Astrocyte (in vitro differentiated cells and primary cell): ENCODE data around the gene AMACR. TPM values are rescaled to one million over a fixed set of nuclear protein-coding genes. Genes with fewer than 3 reads are reported as not detected.

Experiments used
- DNase-seq: peaks from one replicate; pipeline ENCODE4 v3.0.0-alpha.2; 2010; ENCODE audit warnings: low read depth
- FAIRE-seq: peaks from 2 replicates; lab custom pipeline; 2011; peaks lifted over from hg19 to GRCh38; lab: Jason Lieb, UNC
- H2AFZ ChIP-seq: 2 replicates; pipeline ENCODE4 v1.6.0; 2012; ENCODE audit warnings: low read depth, low read length, inconsistent platforms
- H3K27ac ChIP-seq: 2 replicates; pipeline ENCODE4 v1.5.1; 2011; ENCODE audit warnings: low read depth, low read length, inconsistent platforms
- H3K27me3 ChIP-seq: 2 replicates; pipeline ENCODE4 v1.6.0; 2011; ENCODE audit warnings: low read length, inconsistent platforms; ENCODE audit not compliant: insufficient read depth
- H3K36me3 ChIP-seq: 2 replicates; pipeline ENCODE4 v1.5.1; 2011; ENCODE audit warnings: low read length, inconsistent platforms; ENCODE audit not compliant: insufficient read depth
- H3K4me1 ChIP-seq: 2 replicates; pipeline ENCODE4 v1.5.1; 2011; ENCODE audit warnings: low read length, inconsistent platforms; ENCODE audit not compliant: insufficient read depth
- H3K4me2 ChIP-seq: 2 replicates; pipeline ENCODE4 v1.6.0; 2012; ENCODE audit warnings: low read length, inconsistent platforms
- H3K4me3 ChIP-seq: 2 replicates; pipeline ENCODE4 v1.5.1; 2011; ENCODE audit warnings: low read depth, mild to moderate bottlenecking, low read length, inconsistent platforms; ENCODE audit not compliant: insufficient read depth
- H3K79me2 ChIP-seq: 2 replicates; pipeline ENCODE4 v1.6.0; 2012; ENCODE audit warnings: mild to moderate bottlenecking, low read length, inconsistent platforms; ENCODE audit not compliant: insufficient read depth
- H3K9ac ChIP-seq: 2 replicates; pipeline ENCODE4 v1.6.0; 2012; ENCODE audit warnings: mild to moderate bottlenecking, low read length, inconsistent platforms
- H3K9me3 ChIP-seq: 2 replicates; pipeline ENCODE4 v1.5.1; 2012; ENCODE audit warnings: low read depth, mild to moderate bottlenecking, low read length, inconsistent platforms; ENCODE audit not compliant: insufficient read depth
- H4K20me1 ChIP-seq: 2 replicates; pipeline ENCODE4 v1.6.0; 2012; ENCODE audit warnings: low read length, inconsistent platforms; ENCODE audit not compliant: insufficient read depth
- H3K27ac Mint-ChIP-seq: one replicate; pipeline ENCODE4 v1.8.0; 2021; ENCODE audit warnings: mild to moderate bottlenecking, mixed read lengths; ENCODE audit not compliant: unreplicated experiment
- H3K27me3 Mint-ChIP-seq: one replicate; pipeline ENCODE4 v1.8.0; 2021; ENCODE audit warnings: low read depth, mixed read lengths; ENCODE audit not compliant: unreplicated experiment
- H3K36me3 Mint-ChIP-seq: one replicate; pipeline ENCODE4 v1.8.0; 2021; ENCODE audit warnings: low read depth, mixed read lengths; ENCODE audit not compliant: unreplicated experiment
- H3K4me1 Mint-ChIP-seq: one replicate; pipeline ENCODE4 v1.8.0; 2021; ENCODE audit warnings: low read depth, mixed read lengths; ENCODE audit not compliant: unreplicated experiment
- H3K4me3 Mint-ChIP-seq: one replicate; pipeline ENCODE4 v1.8.0; 2021; ENCODE audit warnings: mild to moderate bottlenecking, moderate library complexity, mixed read lengths; ENCODE audit not compliant: unreplicated experiment
- H3K9me3 Mint-ChIP-seq: one replicate; pipeline ENCODE4 v1.8.0; 2021; ENCODE audit warnings: mild to moderate bottlenecking, mixed read lengths; ENCODE audit not compliant: unreplicated experiment
- CTCF ChIP-seq: IDR thresholded peaks from 2 replicates; pipeline ENCODE4 v1.5.1; 2011; ENCODE audit warnings: low read depth, mild to moderate bottlenecking, inconsistent platforms, low read length, moderate library complexity; ENCODE audit not compliant: insufficient read depth
- EZH2 ChIP-seq: IDR thresholded peaks from 2 replicates; pipeline ENCODE4 v1.6.1; 2012; ENCODE audit warnings: mild to moderate bottlenecking, low read length, inconsistent platforms; ENCODE audit not compliant: insufficient read depth
- total RNA-seq: library from RNA; stranded (reverse); gene quantifications from 2 replicates; pipeline ENCODE4 v1.2.1, GENCODE V29; 2021

AMACR gene
- total RNA-seq, 1 donor from 2014 or later: 13.4 TPM

GRCh38 chr5:34016222-34016621 is 8.4 kb upstream of the AMACR start:
- no peaks in the 10 kb centered on the region for H3K9me3 ChIP-seq
- FAIRE-seq (no peak), DNase-seq (no peak)
- no peak overlapping the region for H2AFZ ChIP-seq
- no peak overlapping the region for H3K4me2 ChIP-seq
- no peak overlapping the region for H3K4me3 Mint-ChIP-seq
- no peak overlapping the region for H3K27ac Mint-ChIP-seq
- H4K20me1 ChIP-seq: no peaks in the 10 kb centered on the region
- no peak overlapping the region for H3K27ac ChIP-seq
- no peaks in the 10 kb centered on the region for H3K4me1 ChIP-seq
- H3K36me3 Mint-ChIP-seq: no peaks in the 10 kb centered on the region
- H3K36me3 ChIP-seq: no peaks in the 10 kb centered on the region
- no peaks in the 10 kb centered on the region for H3K79me2 ChIP-seq
- TF ChIP-seq CTCF: no peak
- no peaks in the 10 kb centered on the region for H3K27me3 Mint-ChIP-seq
- no peaks in the 10 kb centered on the region for H3K27me3 ChIP-seq
- no peak overlapping the region for H3K9ac ChIP-seq
- no peak overlapping the region for H3K4me3 ChIP-seq
- peaks cover 2% of the 10 kb centered on the region for H3K4me1 Mint-ChIP-seq
- no peaks in the 10 kb centered on the region for H3K9me3 Mint-ChIP-seq

GRCh38 chr5:34015120-34015822 is 7.4 kb upstream of the AMACR start:
- H3K4me1 ChIP-seq: no peaks in the 10 kb centered on the region
- H3K27me3 Mint-ChIP-seq: no peaks in the 10 kb centered on the region
- no peak for TF ChIP-seq EZH2
- no peak for TF ChIP-seq CTCF
- H3K36me3 Mint-ChIP-seq: no peaks in the 10 kb centered on the region
- no peak overlapping the region for H3K4me3 ChIP-seq
- no peaks in the 10 kb centered on the region for H3K9me3 ChIP-seq
- H3K4me2 ChIP-seq: no peak overlapping the region
- H3K9me3 Mint-ChIP-seq: no peaks in the 10 kb centered on the region
- DNase-seq (no peak), FAIRE-seq (no peak)
- H3K27ac ChIP-seq: no peak overlapping the region
- no peaks in the 10 kb centered on the region for H3K4me1 Mint-ChIP-seq
- H3K9ac ChIP-seq: no peak overlapping the region
- H4K20me1 ChIP-seq: no peaks in the 10 kb centered on the region
- no peak overlapping the region for H3K4me3 Mint-ChIP-seq
- H3K27me3 ChIP-seq: no peaks in the 10 kb centered on the region
- no peak overlapping the region for H2AFZ ChIP-seq
- H3K79me2 ChIP-seq: no peaks in the 10 kb centered on the region
- H3K27ac Mint-ChIP-seq: no peak overlapping the region
- no peaks in the 10 kb centered on the region for H3K36me3 ChIP-seq

GRCh38 chr5:34014626-34015025 is 6.8 kb upstream of the AMACR start:
- Histone ChIP-seq H3K79me2 (no peaks in the 10 kb centered on the region), H3K27ac (no peak overlapping the region), H4K20me1 (no peaks in the 10 kb centered on the region), H3K9me3 (no peaks in the 10 kb centered on the region), H3K9ac (no peak overlapping the region), H3K27me3 (no peaks in the 10 kb centered on the region), H3K36me3 (no peaks in the 10 kb centered on the region), H3K4me2 (no peak overlapping the region), H3K4me1 (no peaks in the 10 kb centered on the region), H3K4me3 (no peak overlapping the region), H2AFZ (no peak overlapping the region)
- Mint-ChIP-seq H3K9me3 (no peaks in the 10 kb centered on the region), H3K4me1 (peaks cover under 1% of the 10 kb centered on the region), H3K4me3 (no peak overlapping the region), H3K27ac (no peak overlapping the region), H3K36me3 (no peaks in the 10 kb centered on the region), H3K27me3 (no peaks in the 10 kb centered on the region)
- TF ChIP-seq CTCF: no peak
- no peak for TF ChIP-seq EZH2
- no peak for FAIRE-seq
- DNase-seq: no peak
